ENCODE measurements around the gene NDUFA8.
"Not testable (repeated sequence)": the region's sequence is repeated elsewhere in the genome, so short reads cannot be mapped to it uniquely, and the experiment has no call there.

Gene NDUFA8

DNA sequence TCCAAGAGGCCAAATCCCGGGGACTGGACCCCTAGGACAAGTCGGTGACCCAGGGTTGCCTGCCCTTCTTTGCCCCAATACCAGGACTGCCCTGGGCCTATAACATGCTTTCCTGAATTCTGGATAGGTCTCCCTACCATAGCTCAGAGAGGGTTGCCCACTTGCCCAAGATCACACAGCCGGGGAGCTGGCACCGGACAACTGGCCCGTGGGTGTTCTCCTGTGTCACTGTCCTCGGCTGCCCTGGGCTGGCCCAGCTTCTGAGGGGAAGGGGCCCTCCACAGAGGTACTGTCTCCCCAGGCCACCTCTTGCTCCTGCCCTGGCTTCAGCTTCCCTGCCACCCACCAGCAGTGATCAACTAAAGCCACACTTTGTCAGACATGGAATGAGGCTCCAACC is 37.6 kb downstream of the NDUFA8 start:
- Histone ChIP-seq H3K4me1 (ENCODE audit: control insufficient read depth, insufficient read depth, low read length, unreplicated experiment) (peaks cover 12% of the 10 kb centered on the region), H3K4me3 (ENCODE audit: low read depth, low read length) (no peak overlapping the region), H3K36me3 (ENCODE audit: insufficient read depth, low read length) (no peaks in the 10 kb centered on the region), H3K79me2 (ENCODE audit: control insufficient read depth, insufficient read depth, low read length, unreplicated experiment) (no peaks in the 10 kb centered on the region), H3K27me3 (ENCODE audit: insufficient read depth, low read length) (no peaks in the 10 kb centered on the region), H2AFZ (ENCODE audit: low read length, unreplicated experiment) (no peak overlapping the region), H3K27ac (ENCODE audit: low read depth, low read length) (no peak overlapping the region)

DNA sequence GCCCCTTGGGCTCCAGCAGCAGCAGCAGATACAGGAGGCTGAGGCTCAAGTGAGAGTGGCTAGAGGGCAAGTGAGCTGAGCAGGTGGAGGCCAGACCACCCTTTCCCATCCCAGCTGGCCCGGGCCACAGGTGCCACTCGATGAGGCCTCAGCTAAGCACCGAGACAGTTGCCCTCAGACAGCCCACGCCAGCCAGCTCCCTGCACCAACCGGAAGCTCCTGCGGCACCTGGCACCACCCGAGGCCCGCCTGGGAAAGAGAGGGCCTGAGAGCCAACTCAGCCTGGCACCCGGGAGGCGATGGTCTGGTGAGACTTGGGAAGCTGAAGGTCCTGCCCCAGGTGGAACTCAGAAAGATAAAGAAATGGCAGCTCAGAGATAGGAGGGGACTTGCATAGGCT is 38.2 kb downstream of the NDUFA8 start:
- Histone ChIP-seq H2AFZ (ENCODE audit: low read length, unreplicated experiment) (no peak overlapping the region), H3K27ac (ENCODE audit: low read depth, low read length) (no peak overlapping the region), H3K36me3 (ENCODE audit: insufficient read depth, low read length) (no peaks in the 10 kb centered on the region), H3K4me3 (ENCODE audit: low read depth, low read length) (no peak overlapping the region), H3K27me3 (ENCODE audit: insufficient read depth, low read length) (no peaks in the 10 kb centered on the region), H3K79me2 (ENCODE audit: control insufficient read depth, insufficient read depth, low read length, unreplicated experiment) (no peaks in the 10 kb centered on the region), H3K4me1 (ENCODE audit: control insufficient read depth, insufficient read depth, low read length, unreplicated experiment) (peaks cover 10% of the 10 kb centered on the region)

DNA sequence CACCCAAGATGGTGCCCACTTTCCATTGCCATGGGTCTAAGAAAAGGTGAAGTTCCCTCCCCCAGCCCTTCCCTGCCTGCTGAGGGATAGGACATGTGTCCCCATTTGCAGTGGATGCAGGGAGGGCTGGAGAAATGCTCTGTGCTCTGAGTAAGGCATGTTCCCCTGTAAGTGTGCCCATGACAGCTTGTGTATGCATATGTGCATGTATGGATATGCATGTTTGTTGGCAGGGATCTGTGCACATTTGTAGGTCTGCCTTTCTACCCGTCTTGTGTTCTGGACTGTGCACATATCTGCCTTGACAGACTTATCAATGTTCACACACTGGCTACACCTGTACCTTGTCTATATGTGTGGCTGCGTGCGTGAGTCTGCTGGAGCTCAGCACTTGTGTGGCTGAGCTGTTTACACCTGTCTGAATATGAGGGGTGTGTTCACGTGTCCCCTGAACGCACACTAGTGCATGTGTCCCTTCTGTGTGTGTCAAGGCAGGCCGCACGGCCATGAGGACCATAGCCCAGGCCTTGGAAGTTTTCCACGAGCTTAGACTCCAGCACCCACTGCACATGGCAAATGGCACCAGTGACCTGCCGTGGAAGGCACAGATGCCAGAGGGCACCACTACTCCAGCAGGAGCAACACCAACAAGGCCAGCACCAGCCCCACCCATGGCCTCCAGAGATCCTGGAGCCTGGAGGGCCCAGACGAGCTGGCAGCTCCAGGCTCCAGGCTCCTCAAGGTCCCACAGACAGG is 39.1 kb downstream of the NDUFA8 start:
- peaks cover 1% of the 10 kb centered on the region for H3K4me1 ChIP-seq (ENCODE audit: control insufficient read depth, insufficient read depth, low read length, unreplicated experiment)
- no peaks in the 10 kb centered on the region for H3K79me2 ChIP-seq (ENCODE audit: control insufficient read depth, insufficient read depth, low read length, unreplicated experiment)
- no peaks in the 10 kb centered on the region for H3K36me3 ChIP-seq (ENCODE audit: insufficient read depth, low read length)
- H3K27me3 ChIP-seq (ENCODE audit: insufficient read depth, low read length): peaks cover under 1% of the 10 kb centered on the region
- no peak overlapping the region for H3K27ac ChIP-seq (ENCODE audit: low read depth, low read length)
- no peak overlapping the region for H3K4me3 ChIP-seq (ENCODE audit: low read depth, low read length)
- H2AFZ ChIP-seq (ENCODE audit: low read length, unreplicated experiment): no peak overlapping the region

DNA sequence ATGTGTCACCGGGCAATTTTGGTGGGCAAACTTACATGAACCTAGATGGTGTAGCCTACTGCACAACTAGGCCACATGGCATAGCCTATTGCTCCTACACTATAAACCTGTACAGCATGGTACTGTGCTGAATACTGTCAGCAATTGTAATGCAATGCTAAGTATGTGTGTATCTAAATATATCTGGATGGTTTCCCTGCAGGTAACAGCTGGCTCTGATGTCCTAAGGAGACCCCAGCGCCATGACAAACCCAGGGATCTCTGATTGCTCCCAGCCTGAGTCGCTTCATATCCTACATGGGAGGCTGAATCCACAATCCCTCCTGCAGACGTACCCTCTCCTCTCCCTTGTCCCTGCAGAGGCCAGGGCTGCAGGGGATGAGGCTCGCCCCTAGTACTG is 39.9 kb downstream of the NDUFA8 start:
- Histone ChIP-seq H2AFZ (ENCODE audit: low read length, unreplicated experiment) (no peak overlapping the region), H3K27me3 (ENCODE audit: insufficient read depth, low read length) (peaks cover 8% of the 10 kb centered on the region), H3K36me3 (ENCODE audit: insufficient read depth, low read length) (no peaks in the 10 kb centered on the region), H3K4me3 (ENCODE audit: low read depth, low read length) (no peak overlapping the region), H3K79me2 (ENCODE audit: control insufficient read depth, insufficient read depth, low read length, unreplicated experiment) (no peaks in the 10 kb centered on the region), H3K4me1 (ENCODE audit: control insufficient read depth, insufficient read depth, low read length, unreplicated experiment) (no peaks in the 10 kb centered on the region), H3K27ac (ENCODE audit: low read depth, low read length) (no peak overlapping the region)

DNA sequence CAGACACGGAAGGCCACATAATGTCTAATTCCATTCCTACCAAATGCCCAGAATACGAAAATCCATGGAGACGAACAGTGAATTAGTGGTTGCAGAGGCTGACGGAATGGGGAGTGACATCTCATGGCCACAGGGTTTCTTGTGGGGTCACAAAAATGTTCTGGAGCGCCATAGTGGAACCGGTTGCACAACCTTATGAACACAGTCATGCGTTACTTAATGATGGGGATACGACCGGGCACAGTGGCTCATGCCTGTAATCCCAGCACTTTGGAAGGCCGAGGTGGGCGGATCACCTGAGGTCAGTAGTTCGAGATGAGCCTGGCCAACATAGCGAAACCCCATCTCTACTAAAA is 40.4 kb downstream of the NDUFA8 start:
- H2AFZ ChIP-seq (ENCODE audit: low read length, unreplicated experiment): no peak overlapping the region
- no peaks in the 10 kb centered on the region for H3K4me1 ChIP-seq (ENCODE audit: control insufficient read depth, insufficient read depth, low read length, unreplicated experiment)
- no peak overlapping the region for H3K27ac ChIP-seq (ENCODE audit: low read depth, low read length)
- no peaks in the 10 kb centered on the region for H3K79me2 ChIP-seq (ENCODE audit: control insufficient read depth, insufficient read depth, low read length, unreplicated experiment)
- no peaks in the 10 kb centered on the region for H3K36me3 ChIP-seq (ENCODE audit: insufficient read depth, low read length)
- no peak overlapping the region for H3K4me3 ChIP-seq (ENCODE audit: low read depth, low read length)
- H3K27me3 ChIP-seq (ENCODE audit: insufficient read depth, low read length): peaks cover 14% of the 10 kb centered on the region

DNA sequence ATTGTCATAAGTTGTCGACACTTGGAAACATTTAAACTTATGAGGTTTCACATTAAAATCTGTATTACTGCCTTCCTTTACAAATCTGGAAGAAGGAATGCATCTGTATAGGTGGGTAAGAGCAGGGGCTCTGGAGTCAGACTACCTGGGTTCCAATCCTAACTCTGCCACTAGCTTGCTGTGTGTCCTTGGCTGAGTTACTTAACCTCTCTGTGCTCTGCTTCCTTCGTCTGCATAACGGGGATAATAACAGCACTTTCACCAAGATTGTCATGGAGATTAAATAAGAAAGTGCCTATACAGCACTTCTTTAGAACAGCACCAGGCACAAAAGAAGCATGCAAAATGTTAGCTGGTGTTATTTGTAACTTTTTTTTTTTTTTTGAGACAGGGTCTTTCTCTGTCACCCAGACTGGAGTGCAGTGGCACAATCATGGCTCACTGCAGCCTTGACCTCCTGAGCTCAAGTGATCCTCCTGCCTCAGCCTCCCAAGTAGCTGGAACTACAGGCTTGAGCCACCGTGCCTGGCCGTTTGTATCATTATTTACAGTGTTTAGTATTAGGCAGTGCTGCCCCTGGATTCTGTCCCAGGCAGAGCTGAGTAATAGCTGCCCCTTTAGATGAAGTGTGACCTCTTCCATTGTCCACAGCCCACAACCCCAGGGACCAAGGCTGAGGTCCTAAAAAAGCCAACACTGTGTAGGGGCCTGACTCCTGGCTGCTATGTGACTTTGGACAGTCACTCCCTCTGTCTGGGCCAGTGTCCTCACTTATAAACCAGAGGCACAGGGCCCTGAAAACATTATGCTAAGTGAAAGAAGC is 41.0 kb downstream of the NDUFA8 start:
- H2AFZ ChIP-seq (ENCODE audit: low read length, unreplicated experiment): no peak overlapping the region
- no peak overlapping the region for H3K4me3 ChIP-seq (ENCODE audit: low read depth, low read length)
- H3K79me2 ChIP-seq (ENCODE audit: control insufficient read depth, insufficient read depth, low read length, unreplicated experiment): no peaks in the 10 kb centered on the region
- H3K4me1 ChIP-seq (ENCODE audit: control insufficient read depth, insufficient read depth, low read length, unreplicated experiment): no peaks in the 10 kb centered on the region
- no peak overlapping the region for H3K27ac ChIP-seq (ENCODE audit: low read depth, low read length)
- H3K27me3 ChIP-seq (ENCODE audit: insufficient read depth, low read length): peaks cover 18% of the 10 kb centered on the region
- no peaks in the 10 kb centered on the region for H3K36me3 ChIP-seq (ENCODE audit: insufficient read depth, low read length)

DNA sequence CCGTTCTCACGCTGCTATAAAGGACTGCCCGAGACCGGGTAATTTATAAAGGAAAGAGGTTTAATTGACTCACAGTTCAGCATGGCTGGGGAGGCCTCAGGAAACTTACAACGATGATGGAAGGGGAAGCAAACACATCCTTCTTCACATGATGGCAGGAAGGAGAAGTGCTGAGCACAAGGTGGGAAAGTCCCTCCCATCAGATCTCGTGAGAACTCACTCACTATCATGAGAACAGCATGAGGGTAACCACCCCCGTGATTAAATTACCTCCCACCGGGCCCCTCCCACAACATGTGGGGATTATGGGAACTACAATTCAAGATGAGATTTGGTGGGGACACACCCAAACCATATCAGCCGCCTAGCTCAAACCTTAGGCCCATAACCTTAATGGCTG is 42.3 kb downstream of the NDUFA8 start:
- H3K79me2 ChIP-seq (ENCODE audit: control insufficient read depth, insufficient read depth, low read length, unreplicated experiment); H2AFZ ChIP-seq (ENCODE audit: low read length, unreplicated experiment); H3K4me3 ChIP-seq (ENCODE audit: low read depth, low read length); H3K27ac ChIP-seq (ENCODE audit: low read depth, low read length); H3K4me1 ChIP-seq (ENCODE audit: control insufficient read depth, insufficient read depth, low read length, unreplicated experiment); H3K36me3 ChIP-seq (ENCODE audit: insufficient read depth, low read length): not testable (repeated sequence)
- H3K27me3 ChIP-seq (ENCODE audit: insufficient read depth, low read length): peaks cover 18% of the 10 kb centered on the region

DNA sequence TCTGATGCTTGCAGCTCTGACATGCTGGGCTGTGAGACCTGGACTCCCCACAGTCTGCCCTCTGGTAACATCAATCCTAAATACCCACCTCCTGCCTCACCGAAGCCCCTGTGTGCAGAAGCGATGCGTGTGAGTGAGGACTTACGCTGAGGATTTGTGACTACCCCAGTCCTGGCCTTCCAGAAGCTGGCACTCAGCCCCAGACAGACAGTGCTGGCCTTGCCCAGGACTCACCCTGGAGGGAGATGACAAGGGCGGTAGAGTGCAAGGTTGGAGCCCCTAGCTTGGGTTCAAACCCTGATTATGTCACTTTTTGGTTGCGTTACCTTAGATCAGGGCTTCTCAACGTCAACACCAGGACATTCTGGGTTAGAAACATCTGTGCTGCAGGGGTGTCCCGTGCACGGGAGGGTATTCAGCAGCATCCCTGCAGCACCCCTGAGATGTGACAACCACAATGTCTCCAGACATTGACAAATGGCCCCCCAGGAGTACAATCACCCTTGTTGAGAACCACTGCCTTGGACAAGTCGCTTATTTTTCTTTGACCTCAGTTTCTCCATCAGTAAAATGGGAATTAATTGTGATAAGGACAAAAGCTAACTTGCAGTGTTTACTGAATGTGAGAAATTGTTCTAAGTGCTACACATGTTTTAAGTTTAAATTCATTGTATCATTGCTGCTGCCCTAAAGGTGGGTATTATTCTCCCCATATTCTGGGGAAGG is 43.0 kb downstream of the NDUFA8 start:
- H3K27me3 ChIP-seq (ENCODE audit: insufficient read depth, low read length): peaks cover 18% of the 10 kb centered on the region
- no peaks in the 10 kb centered on the region for H3K36me3 ChIP-seq (ENCODE audit: insufficient read depth, low read length)
- no peak overlapping the region for H3K27ac ChIP-seq (ENCODE audit: low read depth, low read length)
- no peaks in the 10 kb centered on the region for H3K79me2 ChIP-seq (ENCODE audit: control insufficient read depth, insufficient read depth, low read length, unreplicated experiment)
- no peak overlapping the region for H2AFZ ChIP-seq (ENCODE audit: low read length, unreplicated experiment)
- H3K4me1 ChIP-seq (ENCODE audit: control insufficient read depth, insufficient read depth, low read length, unreplicated experiment): no peaks in the 10 kb centered on the region
- H3K4me3 ChIP-seq (ENCODE audit: low read depth, low read length): no peak overlapping the region

DNA sequence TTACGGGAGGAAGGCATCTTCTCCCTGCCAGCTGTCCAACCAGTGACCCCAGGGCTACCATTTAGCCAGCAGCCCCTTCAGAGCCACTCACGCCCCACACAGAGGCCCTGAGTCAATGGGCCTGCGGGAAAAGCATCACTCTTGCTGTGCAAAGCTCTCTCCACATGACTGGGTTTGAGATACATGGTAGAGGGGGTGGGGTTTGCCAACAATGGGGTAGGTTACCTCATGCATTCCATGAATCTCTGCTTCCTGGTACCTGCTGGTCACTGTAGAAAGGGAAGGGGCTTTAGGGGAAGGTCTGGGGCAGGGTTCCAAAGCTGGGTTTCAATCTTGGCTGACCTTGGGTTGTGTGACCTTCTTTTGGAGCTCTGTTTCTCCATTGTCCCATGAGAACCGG is 43.5 kb downstream of the NDUFA8 start:
- peaks cover 18% of the 10 kb centered on the region for H3K27me3 ChIP-seq (ENCODE audit: insufficient read depth, low read length)
- no peaks in the 10 kb centered on the region for H3K36me3 ChIP-seq (ENCODE audit: insufficient read depth, low read length)
- no peaks in the 10 kb centered on the region for H3K4me1 ChIP-seq (ENCODE audit: control insufficient read depth, insufficient read depth, low read length, unreplicated experiment)
- H3K27ac ChIP-seq (ENCODE audit: low read depth, low read length): no peak overlapping the region
- H3K79me2 ChIP-seq (ENCODE audit: control insufficient read depth, insufficient read depth, low read length, unreplicated experiment): no peaks in the 10 kb centered on the region
- H2AFZ ChIP-seq (ENCODE audit: low read length, unreplicated experiment): no peak overlapping the region
- no peak overlapping the region for H3K4me3 ChIP-seq (ENCODE audit: low read depth, low read length)

DNA sequence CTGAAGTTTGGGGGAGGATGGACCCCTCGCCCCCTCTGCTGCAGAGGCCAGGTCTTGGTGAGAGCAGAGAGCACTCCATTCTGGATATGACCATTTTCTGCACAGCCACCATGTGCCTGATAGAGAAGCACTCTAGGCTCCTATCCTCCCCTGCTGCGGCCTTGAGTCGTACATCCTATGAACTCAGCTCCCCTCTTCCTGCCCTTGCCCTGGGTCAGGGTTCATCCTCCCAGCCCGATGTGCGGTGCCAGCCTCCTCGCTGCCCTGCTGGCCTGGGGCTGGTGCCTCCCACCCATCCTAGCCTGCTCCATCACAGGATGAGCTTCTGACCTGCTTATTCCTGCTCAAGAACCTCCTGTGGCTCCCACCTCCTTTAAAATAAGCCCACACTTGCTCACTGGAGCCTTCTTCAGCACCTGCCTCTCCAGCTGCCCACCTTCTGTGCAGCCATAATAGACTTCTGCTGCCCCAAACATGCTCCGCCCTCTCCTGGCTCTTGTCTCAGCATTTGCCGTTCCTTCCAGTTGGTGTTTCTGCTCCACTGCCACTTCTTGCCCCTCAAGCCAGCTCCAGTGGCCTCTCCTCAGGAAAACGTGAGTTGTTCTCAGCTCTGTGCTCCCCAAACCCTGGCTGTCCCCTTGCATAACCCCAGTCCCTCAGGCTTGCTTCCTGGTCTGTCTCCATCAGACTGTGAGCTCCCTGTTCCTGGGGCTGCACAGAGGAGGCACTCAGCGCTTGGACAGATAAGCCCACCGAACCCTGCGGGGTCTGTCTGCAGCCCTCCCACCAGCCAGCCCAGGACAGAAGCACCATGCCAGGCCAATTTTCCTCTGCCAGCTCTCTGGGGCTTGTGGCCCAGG is 44.2 kb downstream of the NDUFA8 start:
- Histone ChIP-seq H2AFZ (ENCODE audit: low read length, unreplicated experiment) (no peak overlapping the region), H3K4me1 (ENCODE audit: control insufficient read depth, insufficient read depth, low read length, unreplicated experiment) (no peaks in the 10 kb centered on the region)

More for the DNA sequence above, 44.2 kb downstream of the NDUFA8 start:
- Histone ChIP-seq H3K4me3 (ENCODE audit: low read depth, low read length) (no peak overlapping the region), H3K27ac (ENCODE audit: low read depth, low read length) (no peak overlapping the region), H3K36me3 (ENCODE audit: insufficient read depth, low read length) (no peaks in the 10 kb centered on the region), H3K79me2 (ENCODE audit: control insufficient read depth, insufficient read depth, low read length, unreplicated experiment) (no peaks in the 10 kb centered on the region), H3K27me3 (ENCODE audit: insufficient read depth, low read length) (peaks cover 18% of the 10 kb centered on the region)

Data from ACC112 (cell line).